ENCODE data around the gene SLC9A8. TPM values are rescaled to one million over a fixed set of nuclear protein-coding genes. Genes with fewer than 3 reads are reported as not detected.

SLC9A8 gene
- total RNA-seq, 1 donor from 2014 or later, result 1.6 TPM

- DNase-seq (ENCODE audit: low read depth) (no peak), FAIRE-seq (no peak)
- Histone ChIP-seq H3K4me3 (ENCODE audit: low read depth, low read length) (no peak overlapping the region), H3K36me3 (ENCODE audit: control insufficient read depth, insufficient read depth, low read length) (no peaks in the 10 kb centered on the region), H3K27me3 (ENCODE audit: control insufficient read depth, insufficient read depth, low read length) (no peaks in the 10 kb centered on the region)
- TF ChIP-seq CTCF (IDR thresholded peaks at IDR 0.05; ENCODE audit: insufficient read depth, low read length, severe bottlenecking), result no peak
These were observed 3.9 kb upstream of the SLC9A8 start for GRCh38 chr20:49808753-49809152.

DNA sequence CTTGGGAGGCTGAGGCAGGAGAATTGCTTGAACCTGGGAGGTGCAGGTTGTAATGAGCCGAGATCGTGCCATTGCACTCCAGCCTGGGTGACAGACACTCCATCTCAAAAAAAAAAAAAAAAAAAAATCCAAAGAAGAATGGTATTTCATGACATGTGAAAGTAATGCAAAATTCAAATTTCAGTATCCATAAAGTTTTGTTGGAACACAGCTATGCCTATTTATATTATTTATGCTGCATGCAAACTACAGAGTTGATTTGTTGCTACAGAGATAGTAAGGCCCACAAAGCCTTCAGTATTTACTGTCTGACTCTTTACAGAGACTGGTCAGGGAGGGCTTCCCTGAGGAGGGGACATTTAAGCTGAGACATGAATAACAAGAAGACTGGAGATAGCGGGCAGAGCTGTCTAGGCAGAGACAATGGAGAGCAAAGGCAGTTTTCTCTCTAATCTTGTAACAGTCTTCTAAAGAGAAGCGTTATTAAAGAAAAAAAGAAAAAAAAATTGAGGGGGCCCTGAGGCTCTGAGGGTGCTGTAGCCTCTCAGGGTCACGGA, 2.7 kb upstream of the SLC9A8 start:
- Histone ChIP-seq H3K27me3 (ENCODE audit: control insufficient read depth, insufficient read depth, low read length) (no peaks in the 10 kb centered on the region), H3K4me3 (ENCODE audit: low read depth, low read length) (no peak overlapping the region), H3K36me3 (ENCODE audit: control insufficient read depth, insufficient read depth, low read length) (no peaks in the 10 kb centered on the region)
- TF ChIP-seq CTCF (IDR thresholded peaks at IDR 0.05; ENCODE audit: insufficient read depth, low read length, severe bottlenecking), result no peak
- FAIRE-seq, result no peak
- no peak for DNase-seq (ENCODE audit: low read depth)

- DNase-seq (ENCODE audit: low read depth) (peak; percentile 23), FAIRE-seq (no peak)
These were observed 2.0 kb upstream of the SLC9A8 start for GRCh38 chr20:49810491-49811190.

DNA sequence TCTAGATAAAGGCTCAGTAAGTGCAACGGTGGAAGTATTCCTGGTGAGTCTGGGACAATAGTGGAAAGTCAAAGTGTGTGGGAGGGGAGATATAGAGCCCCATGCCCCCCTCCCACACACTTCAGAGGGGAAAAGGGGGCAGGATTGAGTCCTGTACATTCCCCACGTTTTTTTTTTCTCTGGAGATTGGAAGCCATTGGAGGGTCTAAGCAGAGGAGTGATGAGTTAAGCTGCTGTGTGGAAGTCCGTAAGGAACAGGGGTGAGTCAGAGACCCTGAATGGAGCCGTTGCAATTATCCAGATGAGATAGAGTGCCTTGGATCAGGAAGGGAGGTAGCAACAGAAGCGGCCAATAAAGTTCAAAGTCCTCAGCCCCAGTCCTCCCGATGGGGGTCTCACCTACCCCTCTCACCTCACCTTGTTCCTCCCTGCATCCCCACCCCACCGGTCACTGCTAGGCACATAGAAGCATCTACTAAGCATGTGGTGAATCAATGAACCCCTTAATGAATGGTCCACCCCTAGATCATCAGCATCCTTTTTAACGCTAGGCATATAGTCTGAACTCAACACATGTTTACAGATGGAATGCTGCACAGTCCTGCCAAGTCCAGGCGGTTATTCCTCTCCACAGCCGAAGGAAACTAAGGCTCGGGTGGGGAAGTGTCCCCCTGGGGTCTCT, 662 bp upstream of the SLC9A8 start:
- FAIRE-seq, result no peak
- Histone ChIP-seq H3K36me3 (ENCODE audit: control insufficient read depth, insufficient read depth, low read length) (peaks cover 1% of the 10 kb centered on the region), H3K4me3 (ENCODE audit: low read depth, low read length) (peak overlapping the region; percentile 68), H3K27me3 (ENCODE audit: control insufficient read depth, insufficient read depth, low read length) (no peaks in the 10 kb centered on the region)
- TF ChIP-seq CTCF (IDR thresholded peaks at IDR 0.05; ENCODE audit: insufficient read depth, low read length, severe bottlenecking), result no peak
- peak; percentile 32 for DNase-seq (ENCODE audit: low read depth)

More at GRCh38 chr20:49810491-49811190, 2.0 kb upstream of the SLC9A8 start:
- no peak for TF ChIP-seq CTCF (IDR thresholded peaks at IDR 0.05; ENCODE audit: insufficient read depth, low read length, severe bottlenecking)
- H3K36me3 ChIP-seq (ENCODE audit: control insufficient read depth, insufficient read depth, low read length), result peaks cover 1% of the 10 kb centered on the region
- H3K4me3 ChIP-seq (ENCODE audit: low read depth, low read length), result no peak overlapping the region
- no peaks in the 10 kb centered on the region for H3K27me3 ChIP-seq (ENCODE audit: control insufficient read depth, insufficient read depth, low read length)

- Histone ChIP-seq H3K36me3 (ENCODE audit: control insufficient read depth, insufficient read depth, low read length) (peaks cover 1% of the 10 kb centered on the region), H3K27me3 (ENCODE audit: control insufficient read depth, insufficient read depth, low read length) (no peaks in the 10 kb centered on the region), H3K4me3 (ENCODE audit: low read depth, low read length) (peak overlapping the region; percentile 68)
- DNase-seq (ENCODE audit: low read depth) (no peak), FAIRE-seq (no peak)
- TF ChIP-seq CTCF (IDR thresholded peaks at IDR 0.05; ENCODE audit: insufficient read depth, low read length, severe bottlenecking), result no peak
These were observed 812 bp downstream of the SLC9A8 start for GRCh38 chr20:49813305-49813974.
